GM19455 (cell line): ENCODE data around the gene SLC9A1.

Experiments used
- ATAC-seq: cut with Tn5 transposase; IDR thresholded peaks from one replicate; pipeline ENCODE4 v1.9.1; 2021; ENCODE audit not compliant: unreplicated experiment

SLC9A1 gene

GRCh38 chr1:27077968-27078367 lies 77.0 kb downstream of the SLC9A1 start:
- ATAC-seq, result no peak

DNA sequence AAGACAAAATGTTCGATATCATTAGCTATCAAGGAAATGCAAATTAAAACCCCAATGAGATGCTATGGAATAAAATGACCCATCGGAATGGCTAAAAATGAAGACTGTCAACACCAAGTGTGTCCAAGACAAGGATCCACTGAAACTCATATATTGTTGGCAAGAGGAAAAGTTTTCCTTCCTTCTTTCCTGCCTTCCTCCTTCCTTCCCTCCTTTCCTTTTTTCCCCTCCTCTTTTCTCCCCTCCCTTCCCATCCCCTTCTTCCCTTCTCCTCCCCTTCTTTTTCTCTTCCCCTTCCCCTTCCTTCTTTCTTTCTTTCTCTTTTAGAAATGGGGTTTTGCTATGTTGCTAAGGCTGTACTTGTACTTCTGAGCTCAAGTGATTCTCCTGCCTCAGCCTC lies 78.1 kb downstream of the SLC9A1 start:
- ATAC-seq, result no peak

DNA sequence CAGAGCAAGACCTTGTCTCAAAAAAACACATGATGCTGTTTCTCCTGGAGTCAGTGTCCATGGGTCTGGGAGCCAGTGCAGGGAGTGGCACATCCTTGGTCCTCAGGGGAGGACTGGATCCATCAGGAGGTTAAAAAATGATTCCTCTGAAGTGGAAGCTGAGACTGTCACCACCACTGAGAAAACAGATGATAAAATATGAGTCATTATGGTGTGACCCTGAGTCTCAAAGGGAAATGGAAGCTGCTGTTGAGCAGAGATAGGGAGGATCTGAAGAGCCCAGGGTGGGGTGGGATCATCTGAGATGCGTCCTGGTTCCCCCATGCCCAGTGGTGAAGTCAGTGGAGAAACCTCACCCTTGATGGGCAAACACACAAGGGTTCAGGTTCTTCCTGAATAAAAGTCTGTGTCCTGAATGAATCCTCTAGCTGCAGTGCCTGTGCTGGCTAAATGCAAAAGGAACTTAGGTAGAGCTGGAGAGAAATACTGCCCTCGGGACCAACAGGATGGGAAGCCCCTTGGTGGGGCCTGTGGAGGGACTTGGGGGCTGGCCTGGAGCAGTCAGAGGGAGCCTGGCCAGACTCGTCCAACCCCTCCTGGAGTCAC lies 80.6 kb downstream of the SLC9A1 start:
- ATAC-seq, result no peak

GRCh38 chr1:27071049-27071416 lies 83.9 kb downstream of the SLC9A1 start:
- no peak for ATAC-seq

DNA sequence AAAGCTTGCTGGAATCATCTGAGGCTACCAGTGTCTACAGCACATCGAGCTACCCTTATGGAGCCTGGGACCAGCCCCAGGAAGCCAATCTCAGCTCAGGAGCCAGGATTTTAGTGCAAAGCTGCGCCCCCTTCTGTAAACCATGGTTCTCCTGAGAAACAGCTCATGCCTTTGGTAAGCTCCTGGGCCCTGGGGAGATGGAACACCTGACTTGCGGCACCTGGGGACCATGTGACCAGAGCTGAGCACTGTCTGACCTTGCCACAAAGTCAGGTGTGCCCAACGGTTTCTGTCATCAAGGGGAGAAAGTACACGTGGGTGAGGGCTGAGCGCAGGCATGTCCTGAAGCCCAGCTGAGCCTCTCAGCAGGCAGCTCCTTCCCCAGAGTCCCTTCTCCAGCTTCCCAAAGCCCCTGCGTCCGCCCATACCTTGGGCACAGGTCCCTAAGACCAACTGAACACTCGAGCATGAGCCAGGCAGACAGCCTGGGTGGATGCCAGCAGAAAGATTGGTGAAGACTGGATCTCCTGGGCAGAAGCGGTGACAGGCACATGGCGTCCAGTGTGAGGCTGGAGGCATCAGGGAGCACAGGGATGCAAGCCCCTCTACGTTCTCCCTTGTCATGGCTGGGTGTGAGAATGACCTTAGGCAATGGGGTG lies 84.4 kb downstream of the SLC9A1 start:
- ATAC-seq, result no peak

- no peak for ATAC-seq
These were observed 86.0 kb downstream of the SLC9A1 start for GRCh38 chr1:27068922-27069321.

DNA sequence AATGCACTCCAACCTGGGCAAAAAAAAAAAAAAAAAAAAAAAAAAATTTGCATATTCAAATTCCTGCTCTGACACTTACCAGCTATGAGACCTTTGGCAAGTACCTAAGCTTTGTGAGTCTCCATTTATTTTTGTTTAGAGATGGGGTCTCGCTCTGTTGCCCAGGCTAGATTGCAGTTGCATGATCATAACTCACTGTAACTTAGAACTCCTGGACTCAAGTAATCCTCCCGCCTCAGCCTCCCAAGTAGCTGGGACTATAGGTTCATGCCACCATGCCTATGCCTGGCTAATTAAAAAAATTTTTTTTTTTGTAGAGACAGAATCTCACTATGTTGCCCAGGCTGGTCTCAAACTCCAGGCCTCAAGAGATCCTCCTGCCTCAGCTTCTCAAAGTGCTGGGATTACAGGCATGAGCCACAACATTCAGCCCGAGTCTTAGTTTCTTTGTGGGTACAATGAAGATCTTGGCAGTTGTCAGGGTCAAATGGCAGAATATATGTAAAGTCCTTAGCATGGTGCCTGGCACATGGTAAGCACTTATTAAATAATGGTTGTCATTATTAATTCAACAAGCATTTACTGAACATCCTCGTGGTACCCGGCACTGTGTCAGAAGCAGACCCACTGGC lies 88.8 kb downstream of the SLC9A1 start:
- no peak for ATAC-seq

GRCh38 chr1:27060891-27061290 lies 94.0 kb downstream of the SLC9A1 start:
- no peak for ATAC-seq

DNA sequence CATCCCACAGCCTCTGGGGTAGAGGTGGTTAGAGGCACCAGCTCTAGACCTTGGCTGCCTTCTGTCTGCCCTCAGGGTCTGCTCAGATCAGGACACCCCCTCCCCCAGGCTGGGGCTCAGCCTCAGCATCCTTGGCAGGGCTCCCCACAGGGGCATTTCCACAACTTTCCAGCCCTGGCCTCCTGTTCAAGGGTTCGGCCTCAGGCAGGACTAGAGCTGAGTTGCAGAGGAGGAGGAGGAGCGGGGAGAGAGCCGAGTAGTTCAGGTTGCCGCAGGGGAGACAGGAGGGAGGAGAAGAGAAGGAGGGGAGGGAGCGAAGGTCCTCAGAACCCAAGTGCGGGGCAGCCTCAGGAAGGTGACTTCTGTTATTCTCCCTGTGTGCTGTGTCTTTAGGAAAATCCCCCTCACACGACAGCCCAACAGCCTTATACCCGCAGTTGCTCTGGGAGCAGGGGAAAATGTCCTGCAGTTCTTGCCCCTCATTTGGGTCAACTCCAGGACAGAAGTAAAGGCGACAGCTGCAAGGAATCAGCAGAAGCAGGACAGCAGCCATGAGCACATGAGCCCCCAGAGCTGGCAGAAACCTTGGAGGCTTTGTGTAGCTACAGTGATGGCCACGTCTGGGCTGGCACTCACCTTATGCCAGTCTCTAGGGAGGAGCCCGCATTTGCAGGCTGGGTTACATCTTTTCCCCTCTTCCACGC lies 95.8 kb downstream of the SLC9A1 start:
- no peak for ATAC-seq

DNA sequence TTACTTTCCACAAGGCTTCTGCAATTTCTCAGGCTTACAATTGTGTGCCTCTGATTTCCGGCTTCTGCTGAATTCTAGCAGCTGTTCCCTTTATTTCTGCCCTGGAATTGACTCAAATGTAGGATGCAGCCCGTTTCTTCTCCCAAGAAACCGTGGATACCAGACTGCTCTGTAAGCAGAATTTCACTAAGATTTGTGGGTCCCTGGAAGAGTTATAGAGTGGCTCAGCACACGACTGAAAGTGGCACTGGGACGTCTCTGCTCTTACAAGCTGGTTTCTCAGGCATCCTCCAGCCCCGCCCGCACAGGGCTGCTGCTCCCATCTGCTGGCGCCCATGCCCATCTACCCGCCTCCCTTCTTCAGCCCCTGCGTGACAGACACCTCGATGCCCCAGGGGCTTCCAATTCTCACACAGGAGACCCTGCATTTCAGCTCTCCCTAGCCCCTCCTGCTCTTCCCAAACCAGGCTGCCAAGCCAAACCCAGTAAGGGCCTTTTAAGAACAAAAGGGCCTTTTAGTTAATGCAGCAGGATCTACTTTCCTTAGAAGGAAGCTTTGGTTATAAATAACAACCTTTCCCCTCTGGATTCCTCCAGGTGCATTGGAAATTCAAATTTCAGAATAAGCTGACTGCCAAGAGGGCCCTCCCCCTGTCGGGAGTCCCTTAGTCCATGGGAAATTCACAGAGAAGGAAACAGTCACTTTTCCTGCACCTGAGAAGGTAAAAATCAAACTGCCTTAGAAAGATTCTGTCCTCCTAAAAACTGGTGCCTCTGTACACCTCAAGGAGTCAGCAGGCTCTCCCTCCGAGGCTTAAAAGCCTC lies 96.9 kb downstream of the SLC9A1 start:
- no peak for ATAC-seq

- ATAC-seq, result no peak
These were observed 97.5 kb downstream of the SLC9A1 start for GRCh38 chr1:27057389-27057788.

- ATAC-seq, result no peak
These were observed 100.8 kb downstream of the SLC9A1 start for GRCh38 chr1:27053977-27054753.

GRCh38 chr1:27052527-27052926 lies 102.4 kb downstream of the SLC9A1 start:
- ATAC-seq, result no peak

GRCh38 chr1:27049607-27050006 lies 105.3 kb downstream of the SLC9A1 start:
- ATAC-seq, result no peak

DNA sequence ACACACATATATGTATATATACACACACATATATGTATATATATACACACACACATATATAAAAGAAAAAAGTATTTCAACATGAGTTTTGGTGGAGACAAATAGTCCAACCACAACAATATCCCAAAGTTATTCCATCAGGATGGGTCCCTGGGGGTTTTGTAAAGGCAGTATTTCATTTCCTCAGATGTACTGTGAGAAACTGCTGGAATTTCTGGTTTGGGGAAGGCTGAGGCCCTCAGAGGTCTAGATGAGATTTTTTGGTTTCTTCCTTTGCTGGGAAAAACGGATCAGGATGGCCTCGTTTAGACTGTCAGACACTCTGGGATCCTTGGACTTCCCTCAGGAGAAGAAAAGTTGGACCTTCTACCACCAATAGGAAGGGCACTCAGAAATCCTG lies 105.8 kb downstream of the SLC9A1 start:
- ATAC-seq, result no peak
